ENCODE measurements around the gene OTUD6A.
A peak's percentile ranks its signal among the peaks of the same experiment; 100 is the strongest.

Gene OTUD6A, protein sequence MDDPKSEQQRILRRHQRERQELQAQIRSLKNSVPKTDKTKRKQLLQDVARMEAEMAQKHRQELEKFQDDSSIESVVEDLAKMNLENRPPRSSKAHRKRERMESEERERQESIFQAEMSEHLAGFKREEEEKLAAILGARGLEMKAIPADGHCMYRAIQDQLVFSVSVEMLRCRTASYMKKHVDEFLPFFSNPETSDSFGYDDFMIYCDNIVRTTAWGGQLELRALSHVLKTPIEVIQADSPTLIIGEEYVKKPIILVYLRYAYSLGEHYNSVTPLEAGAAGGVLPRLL

DNA sequence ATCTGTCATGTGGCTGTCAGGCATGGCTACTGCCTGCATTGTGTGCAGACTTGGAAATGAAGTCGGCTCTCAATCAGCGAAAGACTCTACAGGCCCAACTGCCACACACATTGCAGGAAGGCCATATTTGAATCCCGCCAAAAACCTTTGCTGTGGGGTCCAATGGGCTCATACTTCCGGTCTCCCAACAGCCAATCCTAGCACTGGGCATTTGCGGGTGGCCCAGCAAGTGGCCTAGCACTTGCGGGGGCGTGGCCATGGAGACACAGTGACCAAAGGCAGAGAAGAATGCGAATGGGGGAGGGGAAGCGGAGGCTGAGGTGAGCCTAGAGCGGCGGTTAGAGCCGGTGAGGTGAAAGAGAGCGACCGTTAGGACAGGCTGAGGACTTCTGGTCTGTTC lies at the start of gene OTUD6A:
TSS of gene OTUD6A (plus strand) at position 382 of the 400 bp plus-strand sequence. CDS start 68 bp downstream, outside the sequence.
- no peak for DNase-seq (ENCODE audit: low read depth)

DNA sequence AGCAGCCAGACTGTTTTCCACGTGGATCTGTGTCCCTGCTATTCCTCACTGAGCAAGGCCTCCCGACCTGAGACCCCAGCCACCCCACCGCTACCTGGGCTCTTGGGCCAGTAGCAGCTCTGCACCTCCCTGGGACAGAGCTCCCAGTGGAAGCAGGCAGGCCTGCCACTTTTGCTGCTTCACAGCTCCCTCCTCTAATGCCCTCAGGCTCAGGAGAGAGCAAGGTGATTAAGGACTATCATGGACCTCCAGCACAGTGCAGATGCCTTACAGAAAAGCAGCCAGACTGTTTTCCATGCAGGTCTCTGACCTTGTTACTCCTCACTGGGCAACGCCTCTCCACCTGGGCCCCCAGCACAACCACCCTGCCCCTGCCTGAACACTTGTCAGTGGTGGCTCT lies 49.5 kb upstream of the OTUD6A start:
- DNase-seq (ENCODE audit: low read depth), result no peak

DNA sequence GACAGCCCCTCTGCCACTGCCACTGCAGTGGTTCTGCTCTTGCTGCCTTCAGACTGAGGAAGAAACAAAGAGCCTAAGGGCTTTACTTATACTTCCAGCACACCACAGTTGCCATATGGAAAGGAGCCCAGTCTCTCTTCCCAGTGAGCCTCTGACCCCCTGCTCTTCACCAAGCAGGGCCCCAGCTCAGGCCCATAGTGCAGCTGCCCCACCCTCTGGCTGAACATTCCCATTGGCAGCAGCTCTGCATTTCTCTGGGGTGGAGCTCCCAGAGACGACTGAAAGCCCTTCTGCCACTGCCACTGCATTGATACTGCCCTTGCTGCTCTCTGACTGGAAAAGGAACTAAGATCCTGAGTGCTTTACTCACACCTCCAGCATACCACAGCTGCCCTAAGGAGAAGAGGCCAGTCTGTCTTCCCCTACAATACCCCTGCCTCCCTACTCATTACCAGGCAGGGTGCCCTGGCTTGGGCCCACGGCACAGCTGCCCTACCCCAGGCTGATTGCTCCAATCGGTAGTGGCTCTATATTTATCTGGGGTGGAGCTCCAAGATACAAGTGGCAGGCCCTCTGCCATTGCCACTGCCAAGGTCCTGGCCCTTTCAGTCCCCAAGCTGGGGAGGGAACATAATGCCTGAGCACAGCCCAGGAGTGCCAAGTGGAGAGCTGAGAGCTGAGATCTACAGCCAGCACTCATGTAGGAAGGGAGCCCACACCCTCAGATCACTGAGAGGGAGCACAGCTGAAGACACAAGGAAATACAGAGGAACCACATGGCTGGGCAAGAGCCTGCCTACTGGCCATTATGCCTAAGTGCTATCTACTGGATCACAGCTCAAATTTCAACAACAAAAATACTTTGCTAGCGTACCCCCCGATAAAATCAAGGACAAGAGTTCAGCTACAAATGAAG lies 48.5 kb upstream of the OTUD6A start:
- DNase-seq (ENCODE audit: low read depth), result no peak

DNA sequence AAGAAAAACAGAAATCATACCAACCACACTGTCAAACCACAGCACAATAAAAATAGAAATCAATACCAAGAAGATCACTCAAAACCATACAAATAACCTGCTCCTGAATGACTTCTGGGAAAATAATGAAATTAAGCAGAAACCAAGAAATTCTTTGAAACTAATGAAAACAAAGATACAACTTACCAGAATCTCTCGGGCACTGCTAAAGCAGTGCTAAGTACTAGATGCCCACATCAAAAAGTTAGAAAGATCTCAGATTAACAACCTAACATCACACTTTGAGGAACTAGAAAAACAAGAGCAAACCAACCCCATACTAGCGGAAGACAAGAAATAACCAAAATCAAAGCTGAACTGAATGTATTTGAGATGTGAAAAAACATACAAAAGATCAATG lies 45.7 kb upstream of the OTUD6A start:
- no peak for DNase-seq (ENCODE audit: low read depth)

DNA sequence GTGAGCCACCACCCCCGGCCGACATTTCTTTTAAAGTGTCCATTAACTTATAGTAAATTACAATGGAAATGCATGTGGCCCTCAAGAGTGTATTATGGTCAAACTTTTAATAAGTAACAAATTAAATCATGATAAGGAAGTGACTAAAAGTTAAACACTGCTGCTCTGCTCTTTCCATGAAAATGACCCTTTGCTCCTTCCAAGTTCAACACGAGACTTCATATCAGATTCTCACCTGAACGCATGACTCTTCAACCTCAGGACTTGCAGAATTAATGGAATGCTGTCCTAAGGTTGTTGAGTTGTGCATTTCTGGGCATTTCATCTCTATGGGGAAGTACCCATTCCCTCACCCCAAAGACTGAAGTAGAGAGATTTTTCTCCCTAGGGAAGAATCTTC lies 39.6 kb upstream of the OTUD6A start:
- DNase-seq (ENCODE audit: low read depth), result no peak

DNA sequence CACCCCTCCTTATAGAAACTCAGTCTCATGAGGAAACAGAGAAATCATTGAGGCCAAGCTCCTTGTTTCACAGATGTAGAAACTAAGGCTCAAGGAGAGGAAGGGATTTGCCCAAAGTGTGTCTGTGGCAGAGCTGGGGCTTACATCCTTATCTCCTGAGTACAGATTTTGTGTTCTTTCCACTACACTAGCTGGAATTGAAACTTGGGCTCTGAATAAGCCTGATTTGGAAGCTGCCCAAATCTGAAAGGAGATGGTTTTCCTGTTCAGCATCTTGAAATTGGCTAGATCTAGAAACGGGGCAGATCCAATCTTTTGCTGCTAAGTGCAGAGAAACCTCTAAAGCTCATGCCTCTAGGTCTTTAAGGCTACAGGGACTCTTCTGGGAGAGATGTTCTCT lies 36.8 kb upstream of the OTUD6A start:
- no peak for DNase-seq (ENCODE audit: low read depth)

DNA sequence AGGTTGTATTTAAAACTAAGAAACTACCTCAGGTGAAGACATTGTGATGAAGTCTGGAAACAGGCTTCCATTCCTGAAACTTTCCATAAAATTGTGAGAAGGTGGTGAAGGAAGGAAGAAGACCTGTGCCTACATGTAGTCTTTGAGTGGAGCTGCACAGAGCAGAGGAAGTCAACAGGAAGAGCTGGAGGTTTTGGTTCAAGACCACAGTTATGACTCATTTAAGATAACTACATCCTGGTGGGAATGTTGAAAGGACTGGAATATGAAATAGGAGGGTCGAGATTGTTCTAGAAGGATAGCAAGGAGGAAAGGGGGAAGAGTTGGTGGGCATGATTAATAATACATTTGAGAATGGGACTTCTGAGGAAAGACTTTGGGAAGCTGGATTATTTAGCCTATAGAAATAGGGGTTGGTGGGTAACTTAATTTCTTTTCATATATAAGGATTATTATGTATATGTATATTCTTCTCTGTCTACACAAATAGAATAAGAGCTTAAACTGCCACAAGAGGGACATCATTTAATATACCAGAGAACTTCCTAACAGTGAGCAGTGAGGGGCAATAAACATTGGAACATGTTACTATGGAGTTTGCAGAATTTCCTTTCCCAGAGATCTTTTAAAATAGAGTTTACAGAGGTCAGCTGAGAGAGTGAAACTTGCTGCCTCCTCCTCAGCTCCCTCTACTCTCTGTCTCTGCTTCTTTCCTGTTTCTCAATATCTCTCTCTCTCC lies 36.0 kb upstream of the OTUD6A start:
- no peak for DNase-seq (ENCODE audit: low read depth)

DNA sequence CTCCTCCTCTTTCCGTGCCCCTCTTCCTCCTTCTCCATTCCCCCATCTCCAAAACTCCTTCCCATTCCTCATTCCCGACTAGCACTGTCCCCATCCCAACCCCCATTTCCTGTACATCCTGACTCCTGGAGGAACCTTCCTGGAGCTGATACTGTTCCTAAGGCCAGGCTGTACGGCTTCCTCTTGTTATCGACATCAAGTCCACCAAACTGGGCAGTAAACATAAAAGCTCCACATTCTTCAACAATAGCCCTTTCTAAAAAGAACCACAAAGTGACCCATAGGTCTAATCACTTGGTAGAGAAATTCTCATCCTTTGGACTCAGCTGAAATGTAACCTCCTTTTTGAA lies 35.4 kb upstream of the OTUD6A start:
- DNase-seq (ENCODE audit: low read depth), result no peak

DNA sequence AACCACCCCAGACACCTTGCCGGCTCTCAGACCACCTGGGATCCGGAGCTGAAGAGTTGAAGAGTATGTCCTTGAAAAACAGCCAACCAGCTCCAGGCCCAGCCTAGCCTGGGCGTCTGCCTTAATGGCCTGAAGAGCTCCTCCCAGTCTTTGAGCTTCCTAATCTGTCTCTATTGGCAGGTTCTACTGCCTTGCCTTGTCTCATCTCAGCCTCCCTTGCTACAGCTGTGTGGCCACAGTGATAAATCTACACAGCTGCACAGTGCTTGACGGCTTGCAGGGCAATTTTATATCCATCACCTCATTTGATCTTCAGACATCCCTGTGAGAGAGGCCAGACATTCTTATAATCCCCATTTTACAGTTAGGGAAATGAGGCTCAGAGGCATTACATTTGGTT lies 32.4 kb upstream of the OTUD6A start:
- no peak for DNase-seq (ENCODE audit: low read depth)

DNA sequence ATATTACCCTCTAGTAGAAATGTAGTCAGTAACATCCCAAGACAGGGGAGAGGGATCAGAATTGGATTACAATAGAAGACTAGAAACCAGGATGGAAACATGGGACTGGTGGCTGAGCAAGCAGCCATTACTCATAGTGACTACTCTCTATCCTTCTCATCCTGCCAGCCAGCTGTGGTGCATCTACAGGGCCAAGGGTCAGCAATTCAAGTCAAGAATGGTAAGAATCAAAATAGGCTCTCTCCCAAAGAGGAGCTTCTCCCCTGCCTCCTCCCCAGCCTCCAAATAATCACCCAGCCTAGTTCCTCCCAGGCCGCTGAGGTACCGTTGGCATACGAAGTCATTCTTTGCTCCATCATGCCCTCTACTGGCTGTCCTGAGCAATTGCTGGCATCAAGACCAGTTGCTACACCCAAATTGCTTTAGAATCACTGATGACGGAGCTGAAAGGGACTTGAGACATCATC lies 31.9 kb upstream of the OTUD6A start:
- peak; percentile 9 for DNase-seq (ENCODE audit: low read depth)

DNA sequence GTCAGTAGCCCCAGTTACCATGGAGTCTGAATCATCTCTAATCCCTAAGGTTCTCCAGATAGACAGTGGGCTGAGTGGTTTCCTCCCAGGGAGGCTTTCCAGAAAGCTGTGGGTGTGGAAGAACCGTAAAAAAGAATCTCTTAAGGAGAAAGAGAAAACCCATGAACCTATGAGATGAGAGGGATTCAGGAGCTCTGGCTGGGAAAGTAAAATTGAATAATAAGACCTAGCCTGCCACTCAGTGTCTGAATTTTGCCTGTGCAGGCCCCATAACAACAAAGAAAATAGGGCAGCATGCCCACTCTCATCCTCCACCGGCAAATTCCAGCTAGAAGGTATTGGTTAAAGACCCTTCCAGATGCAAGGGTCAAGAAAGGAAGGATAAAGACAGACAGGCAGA lies 29.5 kb upstream of the OTUD6A start:
- DNase-seq (ENCODE audit: low read depth), result no peak

DNA sequence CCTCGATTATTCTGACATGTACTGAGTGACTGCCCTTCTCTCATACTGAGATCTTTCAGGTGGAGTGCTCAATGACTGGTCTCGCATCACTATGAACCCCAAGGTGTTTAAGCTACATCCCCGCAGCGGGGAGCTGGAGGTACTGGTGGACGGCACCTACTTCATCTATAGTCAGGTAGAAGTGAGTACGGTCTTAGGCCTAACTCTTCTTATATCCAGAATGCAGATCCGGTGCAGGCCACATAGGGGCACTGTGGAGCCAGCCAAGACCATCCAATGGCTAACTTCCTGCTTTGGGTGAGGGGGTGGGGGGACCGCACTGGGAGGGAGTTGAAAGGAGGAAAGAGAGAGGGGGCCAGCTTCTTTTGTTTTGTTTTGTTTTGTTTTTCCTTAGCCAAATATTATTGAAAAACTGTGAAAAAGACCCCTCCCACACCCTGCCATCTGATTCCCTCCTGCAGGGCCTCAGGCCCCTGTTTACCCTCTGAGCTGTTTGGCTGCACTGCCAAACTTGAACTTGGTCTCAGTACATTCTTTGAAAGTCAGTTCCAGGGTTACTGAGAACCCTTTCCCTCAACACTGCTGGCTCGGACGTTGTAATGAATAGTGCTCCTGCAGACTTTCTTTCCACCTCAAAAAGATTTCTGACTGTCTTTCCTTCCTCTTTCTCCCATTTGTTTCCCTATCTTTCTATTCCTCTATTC lies 28.8 kb upstream of the OTUD6A start:
- no peak for DNase-seq (ENCODE audit: low read depth)

DNA sequence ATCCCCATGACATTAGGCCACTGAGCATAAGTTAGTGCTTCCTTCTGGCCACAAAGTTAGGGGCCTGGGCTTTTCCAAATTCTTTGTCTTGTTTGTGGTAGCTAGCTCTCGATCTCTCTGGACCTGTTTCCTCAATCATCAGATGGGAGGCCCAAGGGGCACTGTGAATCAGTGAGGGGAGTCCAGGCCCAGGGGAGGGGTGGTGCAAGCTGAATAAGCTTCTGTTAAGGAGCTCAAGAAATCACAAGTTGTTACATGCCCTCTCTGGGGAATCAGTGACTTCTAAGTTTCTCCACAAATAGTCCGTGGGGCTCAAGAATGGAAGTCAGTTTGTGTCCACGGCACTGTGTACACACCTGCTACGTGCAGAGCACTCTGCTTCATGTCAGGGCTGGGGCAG lies 27.6 kb upstream of the OTUD6A start:
- no peak for DNase-seq (ENCODE audit: low read depth)

DNA sequence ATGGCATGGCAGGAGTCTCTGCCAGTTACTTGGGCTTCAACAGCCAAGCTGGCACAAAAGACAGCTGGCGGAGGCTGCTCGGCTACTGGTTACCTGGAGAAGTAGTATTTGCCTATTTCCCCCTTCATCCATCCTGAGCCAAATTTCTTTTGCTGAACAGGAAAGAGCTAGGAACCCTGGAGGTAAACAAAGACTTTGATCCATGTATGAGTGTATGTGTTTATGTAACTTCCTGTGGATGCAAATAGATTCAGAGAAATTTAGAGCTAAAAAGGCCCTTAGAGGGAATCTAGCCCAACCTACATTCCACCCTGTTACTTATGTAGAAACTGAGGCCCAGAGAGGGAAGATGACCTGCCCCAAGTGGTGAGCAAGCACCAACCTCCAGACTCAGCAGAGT lies 23.7 kb upstream of the OTUD6A start:
- DNase-seq (ENCODE audit: low read depth), result no peak

DNA sequence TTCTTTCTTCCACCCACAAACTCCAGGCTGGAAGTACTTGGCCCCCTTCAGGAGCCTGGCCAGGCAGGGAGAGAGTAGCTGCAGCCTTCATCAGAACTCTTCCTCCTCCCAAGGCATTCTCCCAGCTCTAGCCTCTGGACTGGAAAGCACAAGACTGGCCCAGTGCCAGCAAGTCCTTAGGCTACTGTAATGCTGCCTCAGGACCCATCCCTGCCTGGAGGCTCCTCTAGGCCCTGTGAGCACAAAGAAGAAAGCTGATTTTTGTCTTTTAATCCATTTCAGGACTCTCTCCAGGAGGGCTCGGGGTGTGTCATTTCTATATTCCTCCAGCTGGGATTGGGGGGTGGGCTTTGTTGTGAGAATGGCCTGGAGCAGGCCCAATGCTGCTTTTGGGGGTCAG lies 23.3 kb upstream of the OTUD6A start:
- DNase-seq (ENCODE audit: low read depth), result no peak

DNA sequence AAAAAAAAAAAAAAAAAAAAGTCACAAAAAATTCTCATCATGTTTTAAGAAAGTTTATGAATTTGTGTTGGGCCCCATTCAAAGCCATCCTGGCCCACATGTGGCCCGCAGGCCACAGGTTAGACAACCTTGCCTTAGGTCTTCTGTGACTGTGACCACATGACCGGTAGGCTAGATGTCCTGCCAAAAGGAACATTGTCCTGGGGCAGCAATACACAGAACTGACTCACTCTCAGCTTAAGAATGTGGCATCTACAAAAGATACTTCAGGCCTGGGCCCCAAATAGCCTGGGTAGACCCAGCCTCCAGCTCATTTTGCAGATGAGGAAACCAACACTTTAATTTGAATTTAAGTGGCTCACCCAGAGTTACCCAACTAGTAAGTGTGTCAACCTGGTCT lies 22.5 kb upstream of the OTUD6A start:
- no peak for DNase-seq (ENCODE audit: low read depth)

DNA sequence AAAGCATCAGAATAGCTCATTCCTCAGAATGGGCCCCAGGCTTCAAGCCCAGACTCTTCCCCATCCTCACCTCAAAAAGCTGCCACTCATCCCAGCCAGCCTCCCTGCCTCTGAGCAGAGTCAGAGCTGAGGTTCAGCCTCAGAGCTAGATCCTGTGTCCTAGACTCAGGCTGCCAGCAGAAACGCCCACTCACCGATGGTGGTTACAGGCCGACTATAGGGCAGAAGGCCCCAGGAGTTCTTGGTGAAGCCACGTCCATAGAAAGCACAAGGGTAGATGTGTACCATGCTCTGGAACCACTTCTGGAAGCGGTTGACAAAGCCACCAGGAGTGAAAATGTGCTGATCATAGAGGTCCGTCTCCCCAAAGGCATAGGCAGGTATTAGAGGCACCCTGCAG lies 20.3 kb upstream of the OTUD6A start:
- DNase-seq (ENCODE audit: low read depth), result no peak

DNA sequence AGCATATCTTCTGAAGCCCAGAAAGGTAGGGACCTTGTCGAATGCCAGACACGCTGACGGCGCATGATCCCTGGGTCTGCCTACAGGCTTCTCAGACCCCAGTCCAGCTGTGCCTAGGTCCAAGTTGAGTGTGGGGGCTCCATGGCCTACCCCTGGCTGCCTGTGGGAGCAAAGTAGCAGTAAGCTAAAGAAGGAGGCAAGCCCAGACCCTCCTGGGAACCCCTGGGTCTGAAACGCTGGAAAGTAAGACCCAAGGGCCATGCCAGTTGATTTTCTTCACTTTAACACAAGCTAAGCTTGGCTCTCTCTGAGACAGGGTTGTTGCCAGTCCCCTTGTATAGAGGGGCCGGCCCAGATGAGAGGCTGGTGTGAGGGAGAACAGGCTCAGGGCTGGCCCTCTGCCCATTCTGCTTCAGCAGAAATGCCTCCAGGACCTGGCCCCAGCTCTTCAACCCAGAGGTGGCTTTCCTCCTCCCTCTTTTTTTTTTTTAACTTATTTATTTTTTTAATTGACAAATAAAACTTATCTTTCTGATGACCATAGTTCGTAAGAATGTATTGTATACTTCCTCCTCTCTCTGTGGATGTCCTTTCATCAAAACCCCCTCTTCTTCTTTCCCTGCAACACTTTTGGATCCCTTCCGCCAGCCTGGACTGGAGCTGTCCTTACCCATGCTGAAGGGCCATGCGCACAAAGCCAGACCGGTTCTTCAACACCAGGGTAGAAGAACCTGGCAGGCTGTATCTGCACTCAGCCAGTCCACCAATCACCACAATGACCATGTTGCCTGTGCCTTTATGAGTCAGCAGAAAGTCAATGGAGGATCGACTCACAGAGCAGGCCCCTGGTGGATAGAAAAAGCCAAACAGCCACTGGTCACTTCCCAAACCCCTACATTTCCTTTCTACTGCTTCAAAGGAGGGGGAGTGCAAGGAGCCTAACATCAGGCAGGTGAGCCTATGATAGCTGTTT lies 19.6 kb upstream of the OTUD6A start:
- DNase-seq (ENCODE audit: low read depth), result no peak

DNA sequence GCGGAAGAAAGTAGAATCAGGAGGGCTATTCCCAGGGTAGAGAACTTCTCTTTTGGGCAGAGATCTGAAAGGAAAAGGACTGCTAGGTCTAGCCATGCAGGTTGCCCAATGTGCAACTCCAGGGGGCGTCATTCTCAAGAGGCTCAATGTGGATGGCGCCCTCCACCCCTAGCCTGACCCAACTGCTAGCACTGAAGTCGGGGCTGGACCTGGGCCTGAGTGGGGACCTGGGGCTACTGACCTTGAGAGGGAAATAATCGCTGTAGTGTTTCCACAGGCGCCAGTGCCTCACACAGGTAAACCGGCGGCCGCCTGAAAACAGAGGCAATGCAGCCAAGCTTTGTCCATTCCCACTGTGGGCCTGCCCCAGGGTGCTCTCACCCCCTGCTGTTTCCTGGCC lies 18.6 kb upstream of the OTUD6A start:
- no peak for DNase-seq (ENCODE audit: low read depth)

DNA sequence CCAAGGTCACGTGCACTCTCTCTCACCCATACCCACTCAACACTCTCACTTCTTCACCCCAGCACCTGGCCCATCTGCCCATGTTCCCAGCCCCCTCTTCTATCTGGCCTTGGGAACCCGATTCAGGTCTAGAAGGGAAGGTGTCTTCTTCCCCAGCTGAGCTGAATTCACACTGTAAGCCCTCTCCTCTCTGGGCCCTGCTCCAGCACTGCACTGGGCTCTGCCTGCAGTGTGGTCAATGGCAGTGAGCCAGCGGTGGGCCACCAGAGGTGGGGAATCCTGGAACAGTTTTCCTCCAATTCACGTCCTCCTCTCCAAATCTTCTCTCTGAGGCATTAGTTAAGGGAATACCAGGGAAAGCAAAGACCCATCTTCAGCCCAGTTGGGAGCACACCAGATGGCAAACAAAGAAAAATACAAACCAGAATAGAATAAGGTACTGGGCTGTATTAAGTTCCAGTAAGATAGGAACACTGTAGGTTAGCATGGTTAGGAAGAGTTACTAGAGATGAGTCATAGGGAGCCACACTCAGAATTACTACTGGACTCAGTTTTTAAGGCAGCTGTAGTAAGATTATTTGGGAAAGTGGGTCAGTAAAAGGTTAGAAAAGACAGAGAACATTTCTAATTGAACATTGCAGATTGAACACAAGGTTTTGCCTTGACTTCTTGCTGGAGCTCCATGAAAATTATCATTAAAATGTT lies 17.6 kb upstream of the OTUD6A start:
- DNase-seq (ENCODE audit: low read depth), result no peak

Measured in stimulated activated CD4-positive, alpha-beta T cell treated with anti-CD3 and anti-CD28 coated beads, Interleukin-2, amount 100 ng/mL, for 4 hours (primary cell).